GM12892 (cell line): ENCODE measurements around the gene AP4S1.
"Not testable (repeated sequence)": the region's sequence is repeated elsewhere in the genome, so short reads cannot be mapped to it uniquely, and the experiment has no call there.

Source experiments
- POLR2A ChIP-seq: IDR thresholded peaks from 2 replicates; pipeline ENCODE4 v1.6.1; 2011; ENCODE audit warnings: low read depth, low read length, control low read depth
- TAF1 ChIP-seq: IDR thresholded peaks from 2 replicates; pipeline ENCODE4 v1.6.1; 2011; ENCODE audit warnings: low read depth, mild to moderate bottlenecking, control low read depth, low read length, borderline replicate concordance

DNA sequence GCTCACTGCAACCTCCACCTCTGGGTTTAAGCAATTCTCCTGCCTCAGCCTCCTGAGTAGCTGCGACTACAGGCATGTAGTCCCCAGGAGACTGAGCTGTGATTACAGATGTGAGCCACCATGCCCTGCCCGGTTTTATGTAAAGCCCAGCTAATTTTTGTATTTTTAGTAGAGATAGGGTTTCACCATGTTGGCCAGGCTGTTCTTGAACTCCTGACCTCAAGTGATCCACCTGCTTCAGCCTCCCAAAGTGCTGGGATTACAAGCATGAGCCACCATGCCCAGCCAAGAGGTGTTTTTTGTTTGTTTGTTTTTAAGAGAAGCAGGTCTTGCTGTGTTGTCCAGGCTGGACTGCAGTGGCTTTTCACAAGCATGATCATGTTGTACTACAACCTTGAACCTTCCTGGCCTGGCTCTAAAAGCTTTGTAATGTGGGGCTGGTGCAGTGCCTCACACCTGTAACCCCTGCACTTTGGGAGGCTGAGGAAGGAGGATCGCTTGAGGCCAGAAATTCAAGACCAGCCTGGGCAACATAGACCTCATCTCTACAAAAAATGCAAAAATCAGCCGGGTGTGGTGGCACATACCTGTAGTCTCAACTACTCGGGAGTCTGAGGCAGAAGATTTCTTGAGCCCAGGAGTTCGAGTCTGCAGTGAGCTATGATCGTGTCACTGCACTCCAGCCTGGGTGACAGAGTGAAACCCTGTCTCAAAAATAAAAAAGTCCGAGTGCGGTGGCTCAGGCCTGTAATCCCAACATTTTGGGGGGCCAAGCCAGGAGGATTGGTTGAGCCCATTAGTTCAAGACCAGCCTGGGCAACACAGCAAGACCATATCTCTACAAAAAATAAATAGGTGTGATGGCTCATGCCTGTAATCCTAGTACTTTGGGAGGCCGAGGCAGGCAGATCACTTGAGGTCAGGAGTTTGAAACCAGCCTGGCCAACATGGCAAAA, 68.7 kb downstream of the AP4S1 start:
- not testable (repeated sequence) for TF ChIP-seq POLR2A, TAF1
